H54 (cell line): Measurements from ENCODE around the gene PHOX2B.

Experiments used
- DNase-seq: peaks from one replicate; pipeline ENCODE4 v3.0.0; 2011; ENCODE audit warnings: low spot score, mixed read lengths; ENCODE audit not compliant: insufficient read length
- FAIRE-seq: peaks from 3 replicates; lab custom pipeline; 2011; peaks lifted over from hg19 to GRCh38; lab: Jason Lieb, UNC
- POLR2A ChIP-seq: IDR thresholded peaks from 2 replicates; pipeline ENCODE4 v1.6.1; 2011; ENCODE audit warnings: low read depth, mild to moderate bottlenecking, low read length

Gene PHOX2B

DNA sequence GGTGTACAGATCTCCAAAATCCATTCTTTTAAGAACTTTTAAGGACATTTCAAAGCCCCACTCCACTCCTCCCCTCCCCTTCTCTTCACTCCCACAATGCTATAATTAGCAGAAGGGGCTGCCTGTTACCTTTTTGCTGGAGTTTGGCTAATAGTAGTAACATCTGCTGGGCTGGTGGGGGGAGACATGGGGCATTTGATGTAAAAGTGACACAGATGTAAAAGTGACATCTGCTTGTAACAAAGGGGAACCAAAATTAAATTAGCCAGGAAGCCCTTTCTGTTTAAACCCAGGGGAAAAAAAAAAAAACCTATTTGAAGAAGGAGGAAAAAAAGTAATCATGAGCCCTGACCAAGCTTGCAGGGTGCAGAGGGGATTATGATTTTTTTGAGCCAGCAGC lies 5.4 kb upstream of the PHOX2B start:
- FAIRE-seq: no peak
- DNase-seq: no peak
- no peak for TF ChIP-seq POLR2A

- FAIRE-seq (no peak), DNase-seq (no peak)
- no peak for TF ChIP-seq POLR2A
Observed at GRCh38 chr4:41752081-41752836, 3.7 kb upstream of the PHOX2B start.

GRCh38 chr4:41751449-41752061 lies 3.0 kb upstream of the PHOX2B start:
- DNase-seq: no peak
- FAIRE-seq: no peak
- TF ChIP-seq POLR2A: no peak

DNA sequence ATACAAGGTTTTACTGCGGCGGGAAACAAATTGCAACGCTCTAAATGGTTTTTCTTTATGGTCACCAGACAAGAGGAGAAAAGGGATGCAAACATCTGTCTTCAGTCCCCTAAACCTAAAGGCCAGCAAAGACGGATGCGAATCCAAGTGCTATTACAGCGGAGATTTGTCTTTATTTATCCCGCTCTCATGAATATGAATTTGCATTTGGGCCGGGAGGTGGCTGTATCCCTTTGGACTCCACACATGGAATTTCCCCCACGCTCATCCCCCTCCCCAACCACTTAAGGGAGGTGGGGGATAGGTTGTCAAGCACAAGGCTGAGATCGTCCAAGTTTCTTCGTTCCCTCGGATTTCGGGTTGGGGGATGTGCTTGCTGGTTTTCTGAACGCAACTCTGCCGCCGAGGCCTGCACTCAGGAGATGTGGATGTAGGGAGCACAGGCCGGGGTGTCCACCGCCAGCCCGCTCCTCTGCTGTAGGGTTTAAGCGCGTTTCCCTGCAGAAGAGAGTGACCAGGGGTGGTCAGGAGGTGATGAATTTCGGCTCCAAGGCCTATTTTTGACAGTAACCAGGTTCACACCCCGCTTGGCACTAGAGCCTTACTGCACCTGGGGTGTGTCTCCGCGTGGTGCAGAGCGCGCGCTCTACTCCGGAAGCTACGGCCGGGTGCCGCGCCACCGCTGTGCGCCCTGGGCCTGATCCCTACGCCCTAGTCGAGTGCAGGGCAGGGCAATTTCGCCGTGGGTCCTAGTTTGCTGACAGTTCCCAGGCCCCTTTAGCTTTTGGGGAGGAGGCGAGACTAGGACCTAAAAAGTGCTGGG lies 2.3 kb upstream of the PHOX2B start:
- no peak for TF ChIP-seq POLR2A

DNA sequence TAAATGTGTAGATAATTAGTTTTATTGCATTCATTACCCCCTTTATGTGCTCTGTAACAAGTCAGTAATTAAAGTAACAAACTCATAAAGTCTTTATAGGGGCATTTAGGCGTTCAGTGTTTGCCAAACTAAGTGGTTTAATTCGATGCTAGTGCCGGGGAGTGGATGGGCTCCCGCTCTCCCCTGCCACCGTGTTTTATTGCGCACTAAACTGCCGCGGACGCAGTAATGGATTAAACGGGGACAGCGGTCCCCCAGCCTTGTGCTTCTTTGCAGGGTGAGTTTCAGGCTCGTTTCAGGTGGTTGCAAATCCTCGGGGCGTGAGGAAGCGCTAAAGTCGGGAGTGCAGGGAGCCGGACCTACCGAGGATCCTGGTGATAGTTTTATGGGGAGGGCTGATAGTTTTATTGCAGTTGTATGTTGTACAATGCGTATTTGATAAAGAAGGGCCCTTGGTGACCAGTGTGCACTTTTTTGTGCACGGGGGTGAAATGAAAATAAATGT lies 1.6 kb upstream of the PHOX2B start:
- DNase-seq (no peak), FAIRE-seq (no peak)

More for the DNA sequence above, 2.3 kb upstream of the PHOX2B start:
- DNase-seq: no peak
- FAIRE-seq: no peak

GRCh38 chr4:41749631-41750039 lies 1.1 kb upstream of the PHOX2B start:
- FAIRE-seq (no peak), DNase-seq (no peak)
- no peak for TF ChIP-seq POLR2A

More for the DNA sequence above, 1.6 kb upstream of the PHOX2B start:
- no peak for TF ChIP-seq POLR2A

DNA sequence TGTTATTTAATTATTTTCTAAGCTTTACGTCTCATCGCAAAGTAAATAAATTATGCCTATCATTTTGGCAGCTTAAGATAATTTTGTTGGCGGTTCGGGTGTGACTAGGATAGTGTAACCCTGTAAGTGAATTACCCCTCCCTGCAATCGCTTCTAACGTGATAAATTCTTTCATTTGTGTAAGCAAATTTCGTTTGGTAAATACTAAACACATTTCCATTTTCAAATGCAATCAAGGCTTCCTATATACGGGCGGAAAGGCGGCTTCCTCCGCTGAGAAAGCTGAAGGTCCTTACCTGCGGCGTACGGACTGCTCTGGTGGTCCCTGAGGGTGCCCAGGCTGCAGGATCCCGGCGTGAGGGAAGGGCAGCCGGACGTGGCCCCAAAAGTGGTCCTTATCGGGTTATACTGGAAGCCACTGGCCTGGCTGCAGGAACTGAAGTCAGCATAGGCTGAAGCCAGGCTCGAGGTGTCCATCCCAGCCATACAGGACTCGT lies 403 bp downstream of the PHOX2B start:
- FAIRE-seq: no peak
- TF ChIP-seq POLR2A: no peak
- DNase-seq: no peak

DNA sequence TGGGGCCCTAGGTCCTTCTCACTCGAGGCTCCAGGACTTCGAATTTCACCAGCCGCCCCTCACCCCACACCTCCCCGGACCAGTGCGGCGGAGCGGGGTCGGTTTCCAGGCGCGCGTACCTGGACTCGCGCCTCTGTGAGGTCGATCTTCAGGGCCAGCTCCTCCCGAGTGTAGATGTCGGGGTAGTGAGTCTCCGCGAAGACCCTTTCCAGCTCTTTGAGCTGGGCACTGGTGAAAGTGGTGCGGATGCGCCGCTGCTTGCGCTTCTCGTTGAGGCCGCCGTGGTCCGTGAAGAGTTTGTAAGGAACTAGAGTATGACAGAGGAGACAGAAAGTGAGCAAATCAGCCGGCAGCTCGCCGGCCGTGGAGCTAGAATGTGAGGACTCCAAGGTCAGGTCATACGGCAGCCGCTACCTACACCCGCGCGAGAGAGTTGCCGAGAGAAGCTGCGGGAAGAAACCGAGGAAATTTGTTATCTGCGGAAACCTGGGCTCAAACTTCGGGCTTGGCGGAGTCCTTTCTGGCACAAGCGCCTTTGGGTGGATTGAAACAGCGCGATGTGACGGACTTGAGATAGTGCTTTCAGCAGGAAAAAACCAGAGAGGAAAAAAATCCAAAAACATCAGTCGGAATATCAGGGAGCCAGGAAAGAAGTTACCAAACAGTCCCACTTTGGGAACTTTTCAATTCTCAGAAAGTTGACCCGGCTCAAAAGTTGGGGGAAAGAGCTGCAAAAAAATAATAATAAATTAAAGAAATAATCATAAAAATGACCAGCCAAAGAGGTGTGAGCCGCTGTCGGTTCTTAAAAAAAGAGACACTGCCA lies 1.1 kb downstream of the PHOX2B start:
- DNase-seq: no peak
- TF ChIP-seq POLR2A: no peak
- no peak for FAIRE-seq

- DNase-seq (no peak), FAIRE-seq (no peak)
- no peak for TF ChIP-seq POLR2A
Observed at GRCh38 chr4:41746440-41747229, 1.9 kb downstream of the PHOX2B start.

GRCh38 chr4:41746025-41746439 lies 2.5 kb downstream of the PHOX2B start:
- no peak for TF ChIP-seq POLR2A
- DNase-seq (no peak), FAIRE-seq (no peak)

- TF ChIP-seq POLR2A: no peak
- DNase-seq (no peak), FAIRE-seq (no peak)
Observed at GRCh38 chr4:41745292-41746024, 3.1 kb downstream of the PHOX2B start.
